Cardiac septum (tissue), 1 donor: ENCODE measurements around the gene TMEM174. TPM values are rescaled to one million over a fixed set of nuclear protein-coding genes. Genes with fewer than 3 reads are reported as not detected.
"Not testable (repeated sequence)": the region's sequence is repeated elsewhere in the genome, so short reads cannot be mapped to it uniquely, and the experiment has no call there.

Source experiments
- DNase-seq: peaks from one replicate; pipeline ENCODE4 v3.0.0-alpha.2; 2020; ENCODE audit warnings: low spot score
- intact Hi-C: fragments of 100-400 bp; cut with DNase I; formaldehyde crosslinking; loops from one replicate; pipeline ENCODE4 v1.14.0; 2022
- total RNA-seq: library from RNA; stranded (reverse); fragmentation: NEBNext Ultra II Directional; extraction: Animal tissue kit (Norgen Biotek cat#: 25700); gene quantifications from one replicate; pipeline ENCODE4 v1.2.1, GENCODE V29; 2021
- donor health status: DM: no; HTN: no; CAD: no.

TMEM174 gene
- total RNA-seq, 1 donor from 2014 or later: not detected

DNA sequence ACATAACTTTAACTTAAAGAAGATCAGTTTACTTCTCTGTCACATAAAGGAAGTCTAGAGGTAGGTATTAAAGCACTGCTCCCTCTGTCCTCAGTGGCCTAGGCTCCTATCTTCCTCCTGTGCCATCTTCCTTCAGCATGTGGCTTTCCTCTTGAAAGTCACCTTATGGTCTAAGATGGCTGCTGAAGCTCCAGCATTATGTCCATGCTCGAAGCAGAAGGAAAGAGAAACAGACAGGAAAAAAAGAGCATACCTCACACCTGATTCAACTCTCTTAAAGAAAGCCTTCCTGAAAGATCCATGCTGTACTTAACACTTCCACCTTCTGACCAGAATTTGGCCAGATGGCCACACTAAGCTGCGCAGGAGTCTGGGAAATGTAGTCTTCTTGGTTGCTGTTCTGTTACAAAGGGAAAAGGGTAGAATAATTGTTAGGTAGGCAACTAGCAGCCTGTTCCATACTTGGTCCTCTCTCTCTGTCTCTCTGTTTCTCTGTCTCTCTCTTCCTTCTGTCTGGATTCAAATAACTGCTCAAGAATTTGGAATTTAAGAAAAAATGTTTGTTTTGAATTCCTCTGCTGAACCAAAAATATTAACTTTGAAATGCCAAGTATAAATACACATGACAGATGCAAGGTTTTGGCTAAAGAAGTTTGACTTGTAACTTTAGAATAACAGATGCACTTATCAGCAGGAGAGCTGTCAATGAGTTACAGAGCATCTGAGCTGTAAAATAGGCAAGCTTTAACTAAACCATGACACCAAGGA lies 16.0 kb downstream of the TMEM174 start:
- DNase-seq: no peak
- intact Hi-C loops: no loop called here

GRCh38 chr5:73189871-73190376 lies 16.9 kb downstream of the TMEM174 start:
- intact Hi-C loops: no loop called here

DNA sequence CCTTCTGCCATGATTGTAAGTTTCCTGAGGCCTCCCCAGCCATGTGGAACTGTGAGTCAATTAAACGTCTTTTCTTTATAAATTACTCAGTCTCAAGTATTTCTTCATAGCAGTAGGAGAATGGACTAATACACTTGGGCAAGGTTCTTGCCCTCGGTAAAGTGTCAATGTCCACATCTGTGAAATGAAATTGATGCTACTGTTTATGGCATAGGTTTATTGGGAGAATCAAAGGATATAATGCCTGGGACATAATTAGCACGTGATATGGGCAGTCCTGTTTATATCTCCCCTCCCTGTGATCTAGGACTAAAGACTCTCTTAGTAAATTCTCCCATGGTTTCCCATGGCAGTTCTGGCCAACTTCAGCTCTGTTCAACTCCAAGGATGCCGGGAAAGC lies 19.4 kb downstream of the TMEM174 start:
- no peak for DNase-seq
- intact Hi-C loops: no loop called here

More at GRCh38 chr5:73189871-73190376, 16.9 kb downstream of the TMEM174 start:
- no peak for DNase-seq

GRCh38 chr5:73193592-73193991 lies 20.6 kb downstream of the TMEM174 start:
- no peak for DNase-seq
- intact Hi-C loops: no loop called here

DNA sequence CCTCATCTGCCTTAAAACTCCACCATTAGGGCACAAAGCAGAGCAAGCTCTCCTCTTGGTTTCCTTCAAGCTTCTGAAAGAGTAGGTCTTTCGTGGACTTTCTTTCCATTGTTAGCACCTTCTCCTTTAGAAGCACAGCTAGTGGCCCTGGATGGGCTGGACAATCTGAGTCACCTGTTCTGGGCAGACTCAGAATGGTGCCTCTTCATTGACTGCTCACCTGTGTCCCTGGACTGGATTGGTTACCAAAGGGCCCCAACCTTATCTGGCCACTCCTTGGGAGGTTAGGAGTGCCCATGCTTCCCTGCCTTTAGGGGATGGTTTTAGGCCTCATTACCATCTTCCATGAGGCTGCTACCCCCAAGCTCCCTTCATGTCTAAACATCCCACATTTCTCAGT lies 23.2 kb downstream of the TMEM174 start:
- intact Hi-C loops: no loop called here
- DNase-seq: no peak

- intact Hi-C loops: no loop called here
- DNase-seq: no peak
These were observed 24.8 kb downstream of the TMEM174 start for GRCh38 chr5:73197637-73198257.

GRCh38 chr5:73198833-73199592 lies 26.0 kb downstream of the TMEM174 start:
- intact Hi-C loops: no loop called here
- DNase-seq: no peak

DNA sequence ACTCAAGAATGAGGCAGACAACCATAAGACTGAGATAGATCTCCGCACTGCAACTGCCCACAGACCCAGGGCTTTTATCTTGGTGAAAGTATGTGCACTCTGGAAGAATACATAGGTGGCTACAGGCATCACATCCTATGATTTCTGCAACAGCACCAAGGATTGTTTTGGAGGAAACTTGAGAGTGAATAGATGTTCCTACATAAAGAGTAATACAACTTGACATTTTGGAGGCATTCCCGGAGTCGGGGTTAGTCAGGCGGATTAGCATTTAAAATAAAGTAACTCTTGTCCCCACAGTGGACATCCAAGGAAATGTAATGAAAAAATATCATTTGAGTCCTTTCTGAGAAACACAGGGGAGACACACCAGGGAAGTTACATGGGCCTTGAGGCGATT lies 26.7 kb downstream of the TMEM174 start:
- intact Hi-C loops: loop anchor here (5.0 kb wide), 1 partner anchor 117 kb away; no protein-coding TSS in a partner anchor
- no peak for DNase-seq

GRCh38 chr5:73201547-73202513 lies 28.8 kb downstream of the TMEM174 start:
- intact Hi-C loops: loop anchor here (5.0 kb wide), 1 partner anchor 120 kb away; no protein-coding TSS in a partner anchor
- DNase-seq: peak; percentile 85

DNA sequence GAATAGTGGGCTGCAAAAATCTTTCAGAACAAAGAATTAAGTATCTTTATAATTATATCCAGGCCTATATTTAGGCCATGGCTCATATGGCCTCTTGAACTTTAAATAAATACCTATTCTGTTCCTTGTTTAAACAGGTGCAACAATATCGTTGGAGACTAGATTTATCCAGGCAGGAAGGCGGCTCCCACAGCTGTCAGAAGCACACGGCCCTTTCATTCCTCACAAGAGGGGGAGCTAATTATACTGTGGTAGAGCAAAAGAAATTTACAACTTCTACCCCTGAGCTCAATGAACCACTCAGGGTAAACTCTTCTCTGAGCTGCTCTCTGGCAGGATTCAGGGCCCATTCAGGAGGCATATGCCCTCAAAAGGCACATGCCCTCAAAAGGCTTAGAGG lies 31.3 kb downstream of the TMEM174 start:
- intact Hi-C loops: loop anchor here (5.0 kb wide), 1 partner anchor 122 kb away; no protein-coding TSS in a partner anchor

GRCh38 chr5:73204733-73205132 lies 31.7 kb downstream of the TMEM174 start:
- intact Hi-C loops: loop anchor here (5.0 kb wide), 1 partner anchor 122 kb away; no protein-coding TSS in a partner anchor

More for the DNA sequence above, 31.3 kb downstream of the TMEM174 start:
- no peak for DNase-seq

DNA sequence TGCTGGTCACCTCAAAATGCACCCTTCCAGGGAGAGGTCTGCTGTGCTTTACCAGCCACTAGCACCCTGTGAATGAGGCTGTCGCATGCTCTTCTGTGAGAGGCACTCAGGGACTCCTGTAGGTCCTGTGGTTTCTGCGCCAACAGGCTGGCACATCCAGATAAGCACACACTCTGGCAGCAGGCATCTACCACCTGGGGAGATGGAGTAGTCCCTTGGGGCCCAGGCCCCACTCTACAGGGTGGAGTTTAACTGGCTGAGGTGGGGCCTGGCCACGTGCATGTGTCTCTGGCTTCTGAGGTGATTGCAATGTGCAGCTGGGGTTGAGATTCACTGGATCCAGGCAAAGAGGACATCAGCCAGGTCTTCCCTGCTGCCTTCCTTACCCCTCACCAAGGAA lies 32.3 kb downstream of the TMEM174 start:
- DNase-seq: no peak
- intact Hi-C loops: no loop called here

More at GRCh38 chr5:73204733-73205132, 31.7 kb downstream of the TMEM174 start:
- no peak for DNase-seq

DNA sequence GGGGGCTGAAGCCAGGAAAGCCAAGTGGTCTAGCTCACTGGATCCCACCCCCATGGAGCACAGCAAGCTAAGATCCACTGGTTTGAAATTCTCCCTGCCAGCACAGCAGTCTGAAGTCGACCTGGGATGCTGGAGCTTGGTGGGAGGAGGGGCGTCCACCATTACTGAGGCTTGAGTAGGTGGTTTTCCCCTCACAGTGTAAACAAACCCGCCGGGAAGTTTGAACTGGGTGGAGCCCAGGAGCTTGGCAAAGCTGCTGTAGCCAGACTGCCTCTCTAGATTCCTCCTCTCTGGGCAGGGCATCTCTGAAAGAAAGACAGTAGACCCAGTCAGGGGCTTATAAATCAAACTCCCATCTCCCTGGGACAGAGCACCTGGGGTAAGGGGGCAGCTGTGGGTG lies 34.2 kb downstream of the TMEM174 start:
- DNase-seq, intact Hi-C loops: not testable (repeated sequence)

GRCh38 chr5:73209075-73209474 lies 36.1 kb downstream of the TMEM174 start:
- intact Hi-C loops: not testable (repeated sequence)

GRCh38 chr5:73212693-73213092 lies 39.7 kb downstream of the TMEM174 start:
- intact Hi-C loops, DNase-seq: not testable (repeated sequence)

More at GRCh38 chr5:73209075-73209474, 36.1 kb downstream of the TMEM174 start:
- DNase-seq: not testable (repeated sequence)

DNA sequence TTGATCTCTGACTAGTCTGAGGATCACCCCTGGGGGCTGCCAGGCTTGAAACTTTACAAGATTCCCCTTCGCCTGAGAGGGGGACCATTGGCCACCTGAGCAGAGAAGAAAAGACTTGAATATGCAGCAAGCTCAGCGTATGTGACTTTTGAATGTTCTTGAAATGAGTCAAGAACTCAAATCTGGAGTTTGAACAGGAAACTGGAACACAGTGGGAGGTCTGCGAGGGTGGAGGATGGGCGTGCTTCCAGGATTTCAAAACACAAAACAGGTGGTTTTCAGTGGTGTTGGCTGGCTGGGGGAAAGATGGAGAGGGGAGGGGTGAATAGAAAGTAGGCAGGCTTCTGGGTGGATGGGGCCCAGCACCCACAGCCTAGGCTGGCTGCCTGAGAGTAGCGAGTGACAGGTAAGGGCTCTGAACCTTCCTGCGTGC lies 40.6 kb downstream of the TMEM174 start:
- no peak for DNase-seq
- intact Hi-C loops: no loop called here

DNA sequence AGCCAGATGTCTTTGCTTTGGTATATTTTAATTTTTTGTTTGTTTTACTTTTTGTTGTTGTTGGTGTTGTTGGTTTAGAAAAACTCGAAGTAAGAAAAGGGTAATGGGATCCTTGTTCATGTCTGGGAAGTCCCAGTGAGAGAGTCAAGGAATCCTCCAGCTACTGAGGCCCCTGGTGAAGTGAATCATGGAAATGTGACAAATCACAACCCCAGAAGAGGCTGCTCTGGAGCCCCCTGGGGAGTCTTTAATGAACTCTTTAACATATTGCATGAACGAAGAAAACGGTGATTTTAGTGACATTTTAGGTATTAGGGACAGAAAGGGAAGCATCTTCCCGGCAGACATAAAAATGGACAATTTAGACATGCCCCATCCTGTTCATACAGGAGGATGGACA lies 41.3 kb downstream of the TMEM174 start:
- intact Hi-C loops: no loop called here

GRCh38 chr5:73214996-73215395 lies 42.0 kb downstream of the TMEM174 start:
- intact Hi-C loops: loop anchor here (5.0 kb wide), 1 partner anchor 237 kb away; no protein-coding TSS in a partner anchor
- no peak for DNase-seq

More for the DNA sequence above, 41.3 kb downstream of the TMEM174 start:
- DNase-seq: no peak
